Occipital lobe (tissue), 2 donors: ENCODE data around the gene EIF3B. TPM values are rescaled to one million over a fixed set of nuclear protein-coding genes. Genes with fewer than 3 reads are reported as not detected.
A peak's percentile ranks its signal among the peaks of the same experiment; 100 is the strongest.
"Not testable (repeated sequence)": the region's sequence is repeated elsewhere in the genome, so short reads cannot be mapped to it uniquely, and the experiment has no call there.

ENCODE experiments used
- DNase-seq: peaks from one replicate; lab custom pipeline; 2025; lab: John Stamatoyannopoulos, UW
- total RNA-seq: library from RNA; depleted of rRNA; stranded (reverse); fragments of >200 nt; gene quantifications from one replicate; pipeline ENCODE4 v1.2.3, GENCODE V29; 2014

EIF3B gene
- total RNA-seq: 63.0 TPM

DNA sequence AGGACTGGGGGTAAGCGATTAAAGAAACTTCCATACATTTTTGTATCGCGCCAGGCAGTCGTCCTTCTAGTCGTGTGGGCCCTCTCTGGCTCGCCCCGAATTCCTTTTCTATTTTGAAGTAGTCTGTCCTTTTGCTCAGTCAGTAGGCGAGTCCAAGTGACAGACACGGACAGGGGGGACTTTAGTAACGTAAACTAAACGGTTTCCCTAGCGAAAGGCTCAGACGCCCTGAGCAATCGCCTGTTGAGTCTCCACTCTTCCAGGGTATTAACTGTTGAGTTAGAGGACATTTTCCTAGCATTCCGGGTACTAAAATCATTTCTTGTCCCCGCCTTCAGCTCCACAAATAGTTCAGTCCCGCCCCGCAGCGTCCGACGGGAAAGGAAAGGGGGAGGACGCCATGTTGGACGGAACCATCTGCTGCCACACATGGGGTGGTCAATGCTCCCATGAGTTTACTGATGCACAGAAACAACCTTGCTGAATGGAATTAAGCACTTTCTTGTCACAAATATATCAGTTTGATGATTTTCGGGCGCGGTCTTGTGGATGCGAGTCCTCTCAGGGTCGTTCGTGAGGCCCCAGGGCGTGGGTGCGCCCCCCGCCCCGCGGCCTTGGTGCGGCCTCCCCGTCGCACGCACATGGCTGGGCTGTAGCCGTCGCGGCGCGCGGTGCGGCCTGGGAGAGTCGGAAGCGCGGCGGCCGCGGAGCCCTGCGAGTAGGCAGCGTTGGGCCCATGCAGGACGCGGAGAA is at the start of gene EIF3B:
EIF3B (plus strand) TSS at position 642 of the 753 bp plus-strand sequence; CDS start at position 737, 95 bp downstream.
- DNase-seq: peak; percentile 86

DNA sequence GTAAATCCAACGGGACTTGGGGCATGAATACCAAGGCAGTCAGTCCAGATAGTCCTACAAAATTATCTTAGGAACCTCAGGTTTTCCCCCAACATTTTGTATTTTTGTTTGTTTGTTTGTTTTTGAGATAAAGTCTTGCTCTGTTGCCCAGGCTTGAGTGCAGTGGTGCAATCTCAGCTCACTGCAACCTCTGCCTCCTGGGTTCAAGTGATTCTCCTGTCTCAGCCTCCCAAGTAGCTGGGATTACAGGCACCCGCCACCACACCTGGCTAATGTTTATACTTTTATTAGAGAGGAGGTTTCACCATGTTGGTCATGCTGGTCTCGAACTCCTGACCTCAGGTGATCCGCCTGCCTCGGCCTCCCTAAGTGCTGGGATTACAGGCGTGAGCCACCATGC is 49.4 kb upstream of the EIF3B start:
- not testable (repeated sequence) for DNase-seq

DNA sequence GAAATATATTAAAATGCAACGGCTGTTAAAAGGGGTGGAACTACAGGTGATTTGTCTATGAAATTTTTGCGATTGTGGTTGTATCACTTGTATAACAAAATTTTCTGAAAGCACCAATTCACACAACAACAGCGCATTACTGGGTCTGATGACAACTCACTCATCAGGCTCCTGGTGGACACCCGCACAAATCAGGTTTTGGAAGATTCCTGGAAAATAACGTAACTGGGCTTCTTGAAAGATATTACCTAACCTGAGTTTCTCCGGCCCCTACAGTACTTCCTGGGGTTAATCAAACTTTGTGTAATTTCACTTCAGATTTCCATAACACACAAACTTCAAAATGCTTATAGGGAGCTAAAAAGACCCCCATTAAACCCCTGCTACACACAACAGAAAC is 47.9 kb upstream of the EIF3B start:
- no peak for DNase-seq

DNA sequence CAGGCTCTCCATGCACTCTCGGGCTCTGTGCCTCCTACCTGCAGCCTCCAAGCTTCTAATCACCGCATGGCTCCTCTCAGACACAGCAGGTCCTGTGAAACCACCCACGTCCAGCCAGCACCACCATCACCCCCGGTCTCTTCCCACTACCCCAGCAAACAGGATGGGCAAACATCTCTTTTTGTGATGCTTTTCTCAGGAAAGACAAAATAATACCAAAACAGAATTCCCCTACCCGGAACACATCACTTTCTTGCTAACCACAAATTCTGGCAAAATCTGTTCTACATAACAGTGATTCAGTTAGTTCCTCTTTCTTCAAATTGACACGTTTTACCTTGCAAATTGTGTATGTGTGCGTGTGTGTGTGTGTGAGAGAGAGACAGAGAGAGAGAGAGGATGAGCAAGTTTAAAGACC is 46.9 kb upstream of the EIF3B start:
- DNase-seq: no peak

DNA sequence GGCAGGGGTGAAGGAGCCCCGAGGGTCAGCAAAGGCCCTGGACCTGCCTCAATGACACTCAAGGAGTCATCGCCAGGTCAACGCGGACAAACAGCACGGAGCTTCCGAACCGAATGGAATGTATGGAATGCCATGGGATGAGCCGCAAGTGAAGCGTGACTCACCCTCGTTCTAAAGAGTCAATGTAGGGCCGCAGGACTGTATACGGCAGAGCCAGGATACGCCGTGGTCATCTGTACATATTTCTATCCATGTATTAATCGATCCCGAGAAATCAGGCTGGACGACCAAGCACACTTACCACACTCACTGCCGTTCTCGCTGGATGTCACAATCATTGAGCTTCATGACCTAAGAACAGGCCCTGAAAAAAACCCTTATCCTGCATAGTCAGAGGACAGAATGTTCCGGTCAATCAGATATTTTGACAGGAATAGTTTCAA is 44.7 kb upstream of the EIF3B start:
- DNase-seq: no peak

DNA sequence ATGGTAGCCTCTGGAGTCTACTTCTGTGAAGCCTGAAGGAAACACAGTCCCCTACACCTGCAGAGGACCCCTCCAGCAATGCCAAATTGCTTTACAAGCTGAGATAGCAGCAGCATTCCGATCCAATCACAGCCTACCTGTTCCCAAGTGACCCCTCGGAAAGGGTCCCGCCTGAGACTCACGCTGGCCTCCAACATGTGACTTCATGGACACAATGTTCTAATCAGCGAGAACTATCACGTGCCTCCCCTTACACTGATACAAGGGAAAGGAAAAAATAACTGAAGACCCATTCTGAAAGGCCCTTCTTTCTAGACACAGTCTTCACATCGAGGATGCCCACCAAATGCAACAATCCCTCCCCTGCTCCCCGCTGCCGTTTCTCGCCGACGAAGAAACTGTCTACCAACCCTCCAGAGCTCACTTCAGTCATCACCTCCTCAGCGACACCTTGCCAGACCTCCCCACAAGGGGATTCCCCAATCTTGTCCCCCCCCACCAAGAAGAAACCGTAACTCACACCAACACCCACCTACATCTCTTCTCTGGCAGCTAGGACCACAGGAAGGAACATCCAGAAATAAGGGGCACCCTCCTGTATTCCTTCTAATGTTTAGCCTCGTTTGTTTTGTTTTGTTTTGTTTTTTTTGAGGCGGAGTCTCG is 42.2 kb upstream of the EIF3B start:
- no peak for DNase-seq

DNA sequence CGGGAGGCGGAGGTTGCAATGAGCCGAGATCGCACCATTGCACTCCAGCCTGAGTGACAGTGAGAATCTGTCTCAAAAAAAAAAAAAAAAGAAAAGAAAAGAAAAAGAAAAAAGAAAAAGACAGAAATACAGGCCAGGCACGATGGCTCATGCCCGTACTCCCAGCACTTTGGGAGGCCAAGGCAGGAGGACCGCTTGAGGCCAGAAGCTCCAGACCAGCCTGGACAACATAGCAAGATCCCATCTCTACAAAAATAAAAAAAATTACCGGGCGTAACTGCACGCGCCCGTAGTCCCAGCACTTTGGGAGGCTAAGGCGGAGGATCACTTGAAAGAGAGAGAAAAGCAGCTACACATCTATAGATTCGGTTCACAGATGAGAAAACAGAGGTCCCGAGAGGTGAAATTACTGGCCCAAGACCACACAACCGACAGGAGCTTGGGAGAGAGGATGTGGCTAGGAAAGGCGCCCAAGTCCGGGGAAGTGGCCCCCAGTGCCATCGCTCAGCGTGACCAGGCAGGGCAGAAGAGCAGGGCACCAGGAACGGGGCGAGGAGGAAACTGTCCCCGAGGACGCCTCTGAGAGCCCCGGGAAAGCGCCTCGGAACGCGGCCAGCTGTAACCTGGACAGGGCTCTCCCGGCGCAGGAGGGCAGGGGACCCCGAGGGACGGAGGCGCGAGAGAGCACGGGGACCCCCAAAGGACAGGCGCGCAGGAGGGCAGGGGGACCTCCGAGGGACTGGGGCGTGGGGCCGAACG is 41.0 kb upstream of the EIF3B start:
- DNase-seq: no peak

DNA sequence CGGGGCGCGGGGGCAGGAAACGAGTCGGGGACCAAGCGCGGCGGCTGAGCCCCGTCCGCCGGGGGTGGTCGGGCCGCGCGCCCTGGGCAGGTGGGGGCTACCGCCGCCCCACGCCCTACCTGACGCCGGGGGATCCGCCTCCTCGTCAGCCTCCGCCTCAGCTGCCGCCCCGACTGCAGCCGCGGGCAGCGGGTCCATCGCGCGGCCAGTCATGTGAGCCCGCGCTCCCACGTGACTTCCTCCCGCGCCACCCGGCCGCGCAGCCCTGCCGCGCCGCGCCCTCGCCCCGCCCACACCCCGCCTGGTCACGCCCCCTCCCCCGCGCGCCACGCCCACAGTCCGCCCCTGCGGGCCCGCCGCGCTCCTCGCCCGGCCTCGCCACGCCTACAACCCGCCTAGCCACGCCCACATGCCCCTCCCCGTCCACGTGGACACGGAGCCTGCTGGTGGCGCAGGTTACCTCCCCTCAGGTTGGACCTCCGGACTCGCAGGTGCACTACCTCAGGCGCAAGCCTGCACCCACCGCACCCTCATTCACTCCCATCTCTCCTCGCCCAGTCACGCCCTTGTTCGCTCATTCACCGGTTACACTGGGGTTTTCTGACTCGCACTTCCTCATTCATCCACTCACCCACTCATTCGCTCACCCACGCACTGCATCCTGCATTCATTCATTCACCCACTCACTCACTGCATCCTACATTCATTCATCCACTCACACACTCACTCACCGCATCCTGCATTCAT is 40.2 kb upstream of the EIF3B start, which contains the start of gene SNX8:
SNX8 (minus strand) TSS at position 233 of the 747 bp plus-strand sequence; CDS start at position 213, 20 bp downstream.
- peak; percentile 83 for DNase-seq

DNA sequence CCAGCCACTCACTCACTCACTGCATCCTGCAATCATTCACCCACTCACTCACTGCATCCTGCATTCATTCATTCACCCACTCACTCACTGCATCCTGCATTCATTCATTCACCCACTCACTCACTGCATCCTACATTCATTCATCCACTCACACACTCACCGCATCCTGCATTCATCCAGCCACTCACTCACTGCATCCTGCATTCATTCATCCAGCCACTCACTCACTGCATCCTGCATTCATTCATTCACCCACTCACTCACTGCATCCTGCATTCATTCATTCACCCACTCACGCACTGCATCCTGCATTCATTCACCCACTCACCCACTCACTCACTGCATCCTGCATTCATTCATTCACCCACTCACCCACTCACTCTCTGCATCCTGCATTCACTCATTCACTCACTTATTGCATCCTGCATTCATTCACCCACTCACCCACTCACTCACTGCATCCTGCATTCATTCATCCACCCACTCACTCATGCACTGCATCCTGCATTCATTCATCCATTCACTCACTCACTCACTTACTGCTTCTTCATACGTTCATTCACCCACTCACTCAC is 39.6 kb upstream of the EIF3B start:
- not testable (repeated sequence) for DNase-seq

DNA sequence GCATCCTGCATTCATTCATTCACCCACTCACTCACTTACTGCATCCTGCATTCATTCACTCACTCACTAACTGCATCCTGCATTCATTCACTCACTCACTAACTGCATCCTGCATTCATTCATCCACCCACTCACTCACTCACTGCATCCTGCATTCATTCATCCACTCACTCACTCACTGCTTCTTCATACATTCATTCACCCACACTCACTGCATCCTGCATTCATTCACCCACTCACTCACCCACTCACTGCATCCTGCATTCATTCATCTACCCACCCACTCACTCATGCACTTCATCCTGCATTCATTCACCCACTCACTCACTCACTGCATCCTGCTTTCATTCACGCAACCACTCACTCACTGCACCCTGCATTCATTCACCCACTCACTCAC is 38.8 kb upstream of the EIF3B start:
- DNase-seq: no peak

DNA sequence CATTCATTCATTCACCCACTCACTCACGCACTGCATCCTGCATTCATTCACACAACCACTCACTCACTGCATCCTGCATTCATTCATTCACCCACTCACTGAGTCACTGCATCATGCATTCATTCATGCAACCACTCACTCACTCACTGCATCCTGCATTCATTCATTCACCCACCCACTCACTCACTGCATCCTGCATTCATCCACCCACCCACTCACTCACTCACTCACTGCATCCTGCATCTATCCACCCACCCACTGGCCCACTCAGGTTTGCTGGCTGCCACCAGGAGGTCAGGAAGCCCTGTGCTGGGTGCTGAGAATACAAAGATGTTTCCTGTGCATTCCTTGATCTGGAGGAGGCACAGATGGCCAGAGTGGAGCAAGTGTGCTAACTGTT is 38.0 kb upstream of the EIF3B start:
- no peak for DNase-seq

DNA sequence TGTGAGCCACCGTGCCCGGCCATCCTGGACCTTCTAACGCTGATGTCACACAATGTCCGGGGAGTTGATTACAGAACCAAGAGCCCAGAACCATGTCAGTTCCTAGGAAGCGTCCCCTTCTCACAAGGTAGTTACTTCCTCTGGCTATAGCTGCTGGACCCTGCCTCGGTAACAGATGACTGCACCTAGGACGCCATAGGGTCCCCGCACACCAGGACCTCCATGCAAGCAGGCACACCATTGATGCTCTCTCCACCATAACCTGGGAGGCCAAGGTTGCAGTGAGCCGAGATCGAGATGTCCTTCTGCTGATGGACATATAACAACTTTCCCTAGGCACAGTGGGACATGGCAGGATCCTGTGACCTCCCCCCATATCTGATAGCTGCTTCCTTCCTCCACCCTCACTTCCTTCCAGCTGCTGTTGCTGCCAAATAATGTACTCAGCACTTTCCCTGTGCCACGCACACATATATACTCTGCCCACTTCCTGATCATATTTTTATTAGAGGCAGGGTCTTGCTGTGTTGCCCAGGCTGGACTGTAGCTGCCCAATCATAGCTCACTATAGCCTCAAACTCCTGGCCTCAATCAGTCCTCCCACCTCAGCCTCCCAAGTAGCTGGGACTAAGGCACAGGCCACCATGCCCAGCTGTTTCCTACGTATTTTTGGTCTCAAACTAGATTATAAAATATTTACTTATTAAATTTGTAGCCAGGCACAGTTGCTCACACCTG is 36.9 kb upstream of the EIF3B start:
- no peak for DNase-seq

DNA sequence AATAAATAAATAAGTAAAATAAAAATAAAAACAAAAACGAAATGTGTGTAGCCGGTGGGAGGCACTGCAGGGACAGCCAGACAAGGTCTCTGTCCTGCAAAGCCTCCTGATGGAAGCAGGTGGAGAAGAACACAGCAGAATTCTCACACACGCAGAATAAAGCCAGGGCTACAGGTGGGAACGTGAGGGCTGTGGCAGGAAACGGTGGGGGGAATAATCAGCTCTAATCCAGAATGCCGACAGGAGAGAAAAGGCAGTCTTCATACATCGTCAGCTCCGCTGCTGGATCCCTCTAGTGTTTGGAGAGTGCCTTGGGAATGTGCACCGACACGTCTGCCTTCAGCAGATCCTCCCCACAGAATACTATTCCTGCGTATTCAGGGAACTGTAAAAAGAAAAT is 33.6 kb upstream of the EIF3B start:
- no peak for DNase-seq

DNA sequence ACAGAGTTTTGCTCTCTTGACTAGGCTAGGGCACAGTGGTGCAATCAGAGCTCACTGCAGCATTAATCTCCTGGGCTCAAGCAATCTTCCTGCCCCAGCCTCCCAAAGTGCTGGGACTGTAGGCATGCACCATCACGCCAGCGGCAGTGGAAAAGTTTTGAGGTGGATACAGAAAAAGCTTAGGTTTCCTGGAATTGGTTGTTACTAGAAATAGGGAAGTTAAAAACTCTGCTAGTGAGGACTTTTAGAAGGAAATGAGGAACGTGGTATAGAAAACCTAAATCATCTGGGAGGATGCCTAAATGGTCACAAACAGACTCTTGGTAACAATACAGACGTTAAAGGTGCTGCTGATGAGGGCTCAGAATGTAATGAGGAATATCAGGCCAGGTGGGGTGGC is 29.5 kb upstream of the EIF3B start:
- DNase-seq: no peak

DNA sequence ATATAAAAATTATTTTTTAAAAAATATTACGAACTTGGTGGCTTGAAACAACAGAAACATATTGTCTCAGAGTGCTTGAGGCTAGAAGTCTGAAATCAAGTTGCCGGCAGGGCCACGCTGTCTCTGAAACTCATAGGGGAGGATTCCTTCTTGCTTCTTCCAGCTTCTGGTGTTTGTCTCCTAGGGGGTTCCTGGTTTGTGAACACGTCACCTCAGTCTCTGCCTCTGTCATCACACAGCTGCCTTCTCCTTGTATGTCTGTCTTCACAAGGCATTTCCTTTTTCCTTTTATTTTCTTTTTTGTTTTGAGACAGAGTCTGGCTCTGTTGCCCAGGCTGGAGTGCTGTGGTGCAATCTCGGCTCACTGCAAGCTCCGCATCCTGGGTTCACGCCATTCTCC is 27.7 kb upstream of the EIF3B start:
- no peak for DNase-seq

DNA sequence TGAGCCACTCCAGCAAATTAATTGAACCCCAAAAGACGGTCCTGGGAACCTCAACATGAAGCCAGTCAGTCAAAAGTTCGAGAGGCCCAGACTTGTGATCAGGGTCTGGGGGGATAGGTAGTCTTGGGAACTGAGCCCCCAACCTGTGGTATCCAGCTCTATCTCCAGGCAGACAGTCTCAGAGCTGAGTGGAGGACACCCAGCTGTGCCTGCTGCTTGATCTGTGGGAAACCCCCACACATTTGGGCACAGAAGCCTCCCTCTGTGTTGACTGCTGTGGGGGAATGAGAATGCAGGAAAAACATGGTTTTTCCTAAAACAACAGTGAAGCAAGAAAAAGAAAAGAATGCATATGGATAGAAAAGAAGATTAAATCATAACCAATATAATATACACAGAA is 24.1 kb upstream of the EIF3B start:
- DNase-seq: no peak

DNA sequence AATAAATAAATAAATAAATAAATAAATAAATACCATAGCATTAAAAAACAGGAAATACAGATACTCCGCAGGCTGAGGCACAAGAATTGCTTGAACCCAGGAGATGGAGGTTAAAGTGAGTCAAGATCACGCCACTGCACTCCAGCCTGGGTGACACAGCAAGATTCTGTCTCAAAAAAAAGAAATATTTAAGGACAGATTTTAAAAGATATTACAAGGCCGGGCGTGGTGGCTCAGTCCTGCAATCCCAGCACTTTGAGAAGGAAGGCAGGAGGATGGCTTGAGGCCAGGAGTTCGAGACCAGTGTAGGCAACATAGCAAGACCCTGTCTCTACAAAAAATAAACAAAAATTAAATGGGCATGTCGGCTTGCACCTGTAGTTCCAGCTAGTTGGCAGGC is 22.9 kb upstream of the EIF3B start:
- no peak for DNase-seq

DNA sequence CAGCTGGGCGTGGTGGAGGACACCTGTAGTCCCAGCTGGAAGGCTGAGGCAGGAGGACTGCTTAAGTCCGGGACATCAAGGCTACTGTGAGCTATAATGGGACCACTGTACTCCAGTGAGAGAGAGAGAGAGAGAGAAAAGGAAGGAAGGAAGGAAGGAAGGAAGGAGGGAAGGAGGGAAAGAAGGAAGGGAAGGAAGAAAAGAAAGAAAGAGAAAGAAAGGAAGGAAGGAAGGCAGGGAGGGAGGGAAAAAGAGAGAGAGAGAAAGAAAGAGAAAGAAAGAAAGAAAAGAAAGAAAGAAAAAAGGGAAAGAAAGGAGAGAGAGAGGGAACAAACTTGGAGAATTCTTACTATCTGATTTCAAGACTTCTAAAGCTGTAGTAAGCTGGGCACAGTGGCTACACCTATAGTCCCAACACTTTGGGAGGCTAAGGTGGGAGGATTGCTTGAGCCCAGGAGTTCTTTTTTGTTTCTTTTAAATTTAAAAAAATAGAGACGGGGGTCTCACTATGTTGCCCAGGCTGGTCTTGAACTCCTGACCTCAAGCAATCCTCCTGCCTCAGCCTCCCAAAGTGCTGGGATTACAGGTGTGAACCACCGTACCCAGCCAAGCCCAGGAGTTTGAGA is 21.9 kb upstream of the EIF3B start:
- not testable (repeated sequence) for DNase-seq

DNA sequence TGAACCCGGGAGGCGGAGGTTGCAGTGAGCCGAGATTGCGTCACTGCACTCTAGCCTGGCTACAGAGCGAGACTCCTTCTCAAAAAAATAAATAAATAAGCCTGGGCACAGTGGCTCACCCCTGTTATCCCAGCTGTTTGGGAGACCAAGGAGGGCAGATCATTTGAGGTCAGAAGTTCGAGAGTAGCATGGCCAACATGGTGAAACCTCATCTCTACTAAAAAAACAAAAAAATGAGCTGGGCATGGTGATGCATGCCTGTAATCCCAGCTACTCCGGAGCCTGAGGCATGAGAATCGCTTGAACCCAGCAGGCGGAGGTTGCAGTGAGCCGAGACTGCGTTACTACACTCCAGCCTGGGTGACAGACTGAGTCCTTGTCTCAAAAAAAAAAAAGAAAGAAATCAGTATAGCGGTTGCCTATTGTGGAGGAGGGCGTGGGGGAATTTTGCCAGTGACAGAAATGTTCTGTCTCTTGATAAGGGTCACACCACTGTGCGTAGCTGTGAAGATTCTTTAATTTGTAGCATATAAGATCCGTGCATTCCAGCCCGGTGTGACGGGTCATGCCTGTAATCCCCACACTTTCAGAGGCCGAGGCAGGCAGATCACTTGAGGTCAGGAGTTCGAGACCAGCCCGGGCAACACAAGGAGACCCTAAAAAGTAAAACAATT is 17.9 kb upstream of the EIF3B start:
- no peak for DNase-seq
